ENCODE measurements around the gene C16orf74. TPM values are rescaled to one million over a fixed set of nuclear protein-coding genes. Genes with fewer than 3 reads are reported as not detected.

C16orf74 gene
- total RNA-seq, 1 experiment from 2014 or later: 7.7 TPM

- peaks cover 3% of the 10 kb centered on the region; the same call in 1 of the 2 replicates for H3K36me3 ChIP-seq
These were observed 14.9 kb upstream of the C16orf74 start for GRCh38 chr16:85765767-85766166.

DNA sequence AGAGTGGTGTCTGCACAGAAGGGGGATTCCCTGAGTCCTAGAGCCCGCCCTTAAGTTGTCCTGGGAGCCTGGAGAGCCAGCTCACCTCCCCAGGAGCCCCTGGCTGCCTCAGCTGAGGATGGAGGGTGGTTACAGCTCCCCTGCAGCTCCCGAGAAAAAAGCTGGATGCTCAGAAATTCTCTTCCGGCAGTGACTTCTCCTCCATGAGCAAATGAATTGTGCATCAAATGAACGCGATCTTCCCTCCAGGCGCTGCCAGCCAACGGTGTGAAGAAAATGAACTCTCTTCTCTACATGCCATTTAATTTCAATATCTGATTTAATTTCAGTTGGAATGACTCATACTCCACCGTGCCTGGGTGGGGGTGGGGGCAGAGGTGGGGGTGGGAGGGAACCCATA is 14.3 kb upstream of the C16orf74 start:
- Histone ChIP-seq H3K4me1 (replicated peaks) (peaks cover 23% of the 10 kb centered on the region), H3K9me3 (replicated peaks) (no peaks in the 10 kb centered on the region), H3K27me3 (replicated peaks) (no peaks in the 10 kb centered on the region), H3K27ac (no peak overlapping the region), H3K36me3 (no peaks in the 10 kb centered on the region), H3K4me3 (no peak overlapping the region)
- no peak for DNase-seq (ENCODE audit: low read depth in 1 of 2, low spot score in 2 of 2)

More at GRCh38 chr16:85765767-85766166, 14.9 kb upstream of the C16orf74 start:
- Histone ChIP-seq H3K4me3 (no peak overlapping the region), H3K27ac (no peak overlapping the region), H3K4me1 (replicated peaks) (peaks cover 23% of the 10 kb centered on the region), H3K27me3 (replicated peaks) (no peaks in the 10 kb centered on the region), H3K9me3 (replicated peaks) (no peaks in the 10 kb centered on the region)
- no peak for DNase-seq (ENCODE audit: low read depth in 1 of 2, low spot score in 2 of 2)

- Histone ChIP-seq H3K9me3 (replicated peaks) (no peaks in the 10 kb centered on the region), H3K4me1 (replicated peaks) (peaks cover 18% of the 10 kb centered on the region), H3K27me3 (replicated peaks) (no peaks in the 10 kb centered on the region), H3K4me3 (no peak overlapping the region), H3K36me3 (no peaks in the 10 kb centered on the region), H3K27ac (no peak overlapping the region)
- no peak for DNase-seq (ENCODE audit: low read depth in 1 of 2, low spot score in 2 of 2)
These were observed 12.7 kb upstream of the C16orf74 start for GRCh38 chr16:85763616-85764015.

DNA sequence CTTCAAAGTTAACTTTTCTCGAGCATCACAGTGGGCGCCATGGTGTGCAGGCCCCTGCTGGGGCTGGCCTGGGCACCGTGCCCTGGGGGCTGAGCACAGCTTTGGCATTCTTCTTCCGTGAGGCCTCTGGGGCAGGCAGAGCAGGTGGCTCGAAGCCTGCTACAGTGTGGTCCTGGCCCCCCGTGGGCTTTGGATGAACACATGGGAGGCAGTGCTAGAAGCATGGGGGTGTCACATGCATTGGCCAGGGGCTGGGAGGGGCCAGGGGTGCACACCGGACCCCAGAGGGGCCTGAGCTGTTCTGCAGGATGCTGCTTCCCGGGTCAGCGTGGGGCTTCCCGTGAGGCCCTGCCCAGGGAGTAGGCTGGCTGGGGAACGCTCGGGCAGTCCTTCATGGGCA is 12.1 kb upstream of the C16orf74 start:
- Histone ChIP-seq H3K27ac (no peak overlapping the region), H3K36me3 (no peaks in the 10 kb centered on the region; the same call in 1 of the 2 replicates), H3K9me3 (replicated peaks) (no peaks in the 10 kb centered on the region), H3K4me3 (no peak overlapping the region), H3K4me1 (replicated peaks) (peaks cover 14% of the 10 kb centered on the region), H3K27me3 (replicated peaks) (no peaks in the 10 kb centered on the region)
- no peak for DNase-seq (ENCODE audit: low read depth in 1 of 2, low spot score in 2 of 2)

GRCh38 chr16:85761861-85762260 is 11.0 kb upstream of the C16orf74 start:
- no peaks in the 10 kb centered on the region; the same call in 1 of the 2 replicates for H3K36me3 ChIP-seq
- H3K9me3 ChIP-seq (replicated peaks): no peaks in the 10 kb centered on the region
- no peak overlapping the region for H3K4me3 ChIP-seq
- H3K27ac ChIP-seq: no peak overlapping the region
- H3K27me3 ChIP-seq (replicated peaks): no peaks in the 10 kb centered on the region
- H3K4me1 ChIP-seq (replicated peaks): peaks cover 14% of the 10 kb centered on the region
- no peak for DNase-seq (ENCODE audit: low read depth in 1 of 2, low spot score in 2 of 2)

- no peak overlapping the region for H3K4me3 ChIP-seq
- H3K36me3 ChIP-seq: no peaks in the 10 kb centered on the region; the same call in 1 of the 2 replicates
- H3K27me3 ChIP-seq (replicated peaks): no peaks in the 10 kb centered on the region
- H3K27ac ChIP-seq: no peak overlapping the region
- peaks cover 21% of the 10 kb centered on the region for H3K4me1 ChIP-seq (replicated peaks)
- no peak for DNase-seq (ENCODE audit: low read depth in 1 of 2, low spot score in 2 of 2)
- H3K9me3 ChIP-seq (replicated peaks): no peaks in the 10 kb centered on the region
These were observed 8.9 kb upstream of the C16orf74 start for GRCh38 chr16:85759631-85760419.

- Histone ChIP-seq H3K9me3 (replicated peaks) (no peaks in the 10 kb centered on the region), H3K27ac (no peak overlapping the region), H3K4me1 (replicated peaks) (peaks cover 21% of the 10 kb centered on the region), H3K4me3 (no peak overlapping the region), H3K27me3 (replicated peaks) (no peaks in the 10 kb centered on the region), H3K36me3 (no peaks in the 10 kb centered on the region; the same call in 1 of the 2 replicates)
- DNase-seq (ENCODE audit: low read depth in 1 of 2, low spot score in 2 of 2): no peak
These were observed 8.2 kb upstream of the C16orf74 start for GRCh38 chr16:85759136-85759535.

DNA sequence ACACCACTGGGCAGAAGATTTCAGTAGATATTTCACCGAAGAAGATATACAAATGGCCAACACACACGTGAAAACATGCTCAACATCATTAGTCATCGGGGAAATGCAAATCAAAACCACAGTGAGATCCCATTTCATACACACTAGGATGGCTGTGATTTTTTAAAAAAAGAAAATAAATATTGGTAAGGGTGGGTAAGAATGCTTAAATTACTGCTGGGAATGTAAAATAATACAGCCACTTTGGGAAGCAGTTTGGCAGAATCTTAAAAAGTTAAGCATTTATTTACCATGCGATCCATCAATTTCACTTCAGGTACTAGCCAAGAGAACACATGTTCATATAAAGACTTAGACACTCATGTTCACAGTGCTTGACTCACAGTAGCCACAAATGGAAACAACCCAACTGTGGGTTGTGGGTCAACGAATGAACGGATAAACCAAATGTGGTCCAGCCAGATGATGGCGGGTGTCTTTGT is 6.5 kb upstream of the C16orf74 start:
- H3K27me3 ChIP-seq (replicated peaks): no peaks in the 10 kb centered on the region
- peak overlapping the region; percentile 1; the same call in 1 of the 2 replicates for H3K27ac ChIP-seq
- peaks cover 22% of the 10 kb centered on the region for H3K4me1 ChIP-seq (replicated peaks)
- H3K36me3 ChIP-seq: no peaks in the 10 kb centered on the region; the same call in 1 of the 2 replicates
- DNase-seq (ENCODE audit: low read depth in 1 of 2, low spot score in 2 of 2): peak in 1 of 2 experiments; percentile 61
- H3K9me3 ChIP-seq (replicated peaks): no peaks in the 10 kb centered on the region
- H3K4me3 ChIP-seq: no peak overlapping the region

- Histone ChIP-seq H3K27me3 (replicated peaks) (no peaks in the 10 kb centered on the region), H3K4me3 (no peak overlapping the region), H3K9me3 (replicated peaks) (no peaks in the 10 kb centered on the region), H3K36me3 (no peaks in the 10 kb centered on the region; the same call in 1 of the 2 replicates), H3K27ac (no peak overlapping the region), H3K4me1 (replicated peaks) (peaks cover 34% of the 10 kb centered on the region)
- no peak for DNase-seq (ENCODE audit: low read depth in 1 of 2, low spot score in 2 of 2)
These were observed 5.3 kb upstream of the C16orf74 start for GRCh38 chr16:85755929-85756768.

- Histone ChIP-seq H3K4me1 (replicated peaks) (peaks cover 48% of the 10 kb centered on the region), H3K9me3 (replicated peaks) (no peaks in the 10 kb centered on the region; the same call in 1 of the 2 replicates), H3K36me3 (no peaks in the 10 kb centered on the region; the same call in 1 of the 2 replicates), H3K4me3 (no peak overlapping the region), H3K27me3 (replicated peaks) (no peaks in the 10 kb centered on the region), H3K27ac (no peak overlapping the region)
- no peak for DNase-seq (ENCODE audit: low read depth in 1 of 2, low spot score in 2 of 2)
These were observed 3.5 kb upstream of the C16orf74 start for GRCh38 chr16:85754413-85754812.

DNA sequence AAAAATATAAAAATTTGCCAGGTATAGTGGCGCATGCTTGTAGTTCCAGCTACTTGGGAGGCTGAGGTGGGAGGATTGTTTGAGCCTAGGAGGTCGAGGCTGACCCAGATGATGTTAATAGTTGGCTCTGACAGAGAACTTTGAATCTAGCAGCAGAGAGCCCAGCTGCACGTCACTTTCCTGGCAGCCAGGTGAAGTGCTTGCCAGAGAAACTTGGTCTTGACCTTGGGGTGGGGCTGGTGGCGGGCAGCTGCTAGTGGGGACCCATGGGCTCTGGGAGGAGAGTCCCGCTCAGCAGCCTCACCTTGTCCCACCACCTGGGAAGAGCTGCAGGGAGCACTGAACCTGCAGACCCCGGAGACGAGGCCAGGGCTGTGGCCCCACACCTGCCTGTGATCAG is 3.1 kb upstream of the C16orf74 start:
- no peaks in the 10 kb centered on the region for H3K27me3 ChIP-seq (replicated peaks)

GRCh38 chr16:85753559-85753958 is 2.7 kb upstream of the C16orf74 start:
- no peak for DNase-seq (ENCODE audit: low read depth in 1 of 2, low spot score in 2 of 2)
- H3K4me3 ChIP-seq: no peak overlapping the region
- no peaks in the 10 kb centered on the region for H3K27me3 ChIP-seq (replicated peaks)
- no peak overlapping the region for H3K27ac ChIP-seq
- H3K36me3 ChIP-seq: no peaks in the 10 kb centered on the region; the same call in 1 of the 2 replicates
- H3K4me1 ChIP-seq (replicated peaks): peaks cover 48% of the 10 kb centered on the region
- H3K9me3 ChIP-seq (replicated peaks): no peaks in the 10 kb centered on the region; the same call in 1 of the 2 replicates

More for the DNA sequence above, 3.1 kb upstream of the C16orf74 start:
- Histone ChIP-seq H3K4me1 (replicated peaks) (peaks cover 48% of the 10 kb centered on the region), H3K36me3 (no peaks in the 10 kb centered on the region; the same call in 1 of the 2 replicates), H3K4me3 (no peak overlapping the region), H3K9me3 (replicated peaks) (no peaks in the 10 kb centered on the region; the same call in 1 of the 2 replicates), H3K27ac (no peak overlapping the region)
- DNase-seq (ENCODE audit: low read depth in 1 of 2, low spot score in 2 of 2): no peak

- no peak for DNase-seq (ENCODE audit: low read depth in 1 of 2, low spot score in 2 of 2)
These were observed 1.9 kb upstream of the C16orf74 start for GRCh38 chr16:85752511-85753420.

More at GRCh38 chr16:85752511-85753420, 1.9 kb upstream of the C16orf74 start:
- Histone ChIP-seq H3K36me3 (no peaks in the 10 kb centered on the region; the same call in 1 of the 2 replicates), H3K27ac (no peak overlapping the region), H3K9me3 (replicated peaks) (no peaks in the 10 kb centered on the region; the same call in 1 of the 2 replicates), H3K27me3 (replicated peaks) (no peaks in the 10 kb centered on the region), H3K4me1 (replicated peaks) (peaks cover 43% of the 10 kb centered on the region), H3K4me3 (no peak overlapping the region)

Data from SJSA1 (cell line).